MG63 (cell line): Measurements from ENCODE around the gene GALNT10. TPM values are rescaled to one million over a fixed set of nuclear protein-coding genes. Genes with fewer than 3 reads are reported as not detected.

Source experiments
- DNase-seq: peaks from one replicate; pipeline ENCODE4 v3.0.0-alpha.2; 2020
- H3K27me3 ChIP-seq: fragments of 250-450 bp; sonication (Bioruptor Pico); 2 replicates; pipeline ENCODE4 v1.5.1; 2020; ENCODE audit warnings: mild to moderate bottlenecking, moderate library complexity
- H3K36me3 ChIP-seq: fragments of 250-450 bp; sonication (Bioruptor Pico); 2 replicates; pipeline ENCODE4 v1.5.1; 2020; ENCODE audit warnings: mild to moderate bottlenecking, moderate library complexity
- H3K4me3 ChIP-seq: fragments of 250-450 bp; sonication (Bioruptor Pico); 2 replicates; pipeline ENCODE4 v1.5.1; 2020; ENCODE audit warnings: mild to moderate bottlenecking, moderate library complexity
- H3K9me3 ChIP-seq: fragments of 250-450 bp; sonication (Bioruptor Pico); 2 replicates; pipeline ENCODE4 v1.5.1; 2020; ENCODE audit warnings: mild to moderate bottlenecking, moderate library complexity
- total RNA-seq: library from RNA; depleted of rRNA; stranded (reverse); fragments of >200 nt; shearing (Covaris generic); gene quantifications from 2 replicates; pipeline ENCODE4 v1.2.3, GENCODE V29; 2014; ENCODE audit warnings: low replicate concordance

Gene GALNT10
- total RNA-seq, 1 experiment from 2014 or later: 26.3 TPM

GRCh38 chr5:154411338-154411737, 220.8 kb downstream of the GALNT10 start:
- no peak for DNase-seq
- Histone ChIP-seq H3K27me3 (no peaks in the 10 kb centered on the region), H3K4me3 (no peak overlapping the region), H3K36me3 (peaks cover 5% of the 10 kb centered on the region; the same call in 1 of the 2 replicates), H3K9me3 (no peaks in the 10 kb centered on the region)

- no peaks in the 10 kb centered on the region for H3K9me3 ChIP-seq
- peaks cover 8% of the 10 kb centered on the region for H3K36me3 ChIP-seq
- H3K27me3 ChIP-seq: no peaks in the 10 kb centered on the region
- H3K4me3 ChIP-seq: no peak overlapping the region
- no peak for DNase-seq
These were observed 221.8 kb downstream of the GALNT10 start for GRCh38 chr5:154412316-154412715.

- Histone ChIP-seq H3K27me3 (no peaks in the 10 kb centered on the region), H3K9me3 (no peaks in the 10 kb centered on the region), H3K4me3 (no peak overlapping the region), H3K36me3 (peaks cover 8% of the 10 kb centered on the region)
- DNase-seq: no peak
These were observed 222.4 kb downstream of the GALNT10 start for GRCh38 chr5:154412925-154413324.

GRCh38 chr5:154415114-154415513, 224.6 kb downstream of the GALNT10 start:
- DNase-seq: no peak
- Histone ChIP-seq H3K27me3 (no peaks in the 10 kb centered on the region), H3K36me3 (peaks cover 12% of the 10 kb centered on the region), H3K4me3 (no peak overlapping the region), H3K9me3 (no peaks in the 10 kb centered on the region)

GRCh38 chr5:154418344-154418820, 227.8 kb downstream of the GALNT10 start:
- Histone ChIP-seq H3K9me3 (peaks cover 6% of the 10 kb centered on the region; the same call in 1 of the 2 replicates), H3K27me3 (no peaks in the 10 kb centered on the region), H3K36me3 (peaks cover 14% of the 10 kb centered on the region), H3K4me3 (no peak overlapping the region)
- no peak for DNase-seq

- Histone ChIP-seq H3K27me3 (no peaks in the 10 kb centered on the region), H3K36me3 (peaks cover 14% of the 10 kb centered on the region), H3K4me3 (no peak overlapping the region), H3K9me3 (peaks cover 7% of the 10 kb centered on the region; the same call in 1 of the 2 replicates)
- DNase-seq: no peak
These were observed 228.7 kb downstream of the GALNT10 start for GRCh38 chr5:154419236-154419635.

- peaks cover 11% of the 10 kb centered on the region for H3K36me3 ChIP-seq
- no peaks in the 10 kb centered on the region for H3K27me3 ChIP-seq
- DNase-seq: no peak
- peaks cover 7% of the 10 kb centered on the region; the same call in 1 of the 2 replicates for H3K9me3 ChIP-seq
- H3K4me3 ChIP-seq: no peak overlapping the region
These were observed 231.3 kb downstream of the GALNT10 start for GRCh38 chr5:154421868-154422267.

GRCh38 chr5:154422298-154422697, 231.8 kb downstream of the GALNT10 start:
- peaks cover 7% of the 10 kb centered on the region; the same call in 1 of the 2 replicates for H3K9me3 ChIP-seq
- no peak overlapping the region for H3K4me3 ChIP-seq
- peaks cover 10% of the 10 kb centered on the region for H3K36me3 ChIP-seq
- H3K27me3 ChIP-seq: no peaks in the 10 kb centered on the region
- DNase-seq: no peak

GRCh38 chr5:154428208-154428607, 237.7 kb downstream of the GALNT10 start:
- no peak for DNase-seq
- Histone ChIP-seq H3K27me3 (no peaks in the 10 kb centered on the region), H3K36me3 (peaks cover 5% of the 10 kb centered on the region; the same call in 1 of the 2 replicates), H3K9me3 (peaks cover 4% of the 10 kb centered on the region; the same call in 1 of the 2 replicates), H3K4me3 (no peak overlapping the region)

- no peak overlapping the region for H3K4me3 ChIP-seq
- no peaks in the 10 kb centered on the region for H3K27me3 ChIP-seq
- H3K9me3 ChIP-seq: no peaks in the 10 kb centered on the region
- no peak for DNase-seq
- H3K36me3 ChIP-seq: peaks cover 5% of the 10 kb centered on the region; the same call in 1 of the 2 replicates
These were observed 238.8 kb downstream of the GALNT10 start for GRCh38 chr5:154429341-154429740.

- DNase-seq: no peak
- Histone ChIP-seq H3K9me3 (no peaks in the 10 kb centered on the region), H3K36me3 (peaks cover 7% of the 10 kb centered on the region; the same call in 1 of the 2 replicates), H3K4me3 (no peak overlapping the region), H3K27me3 (no peaks in the 10 kb centered on the region)
These were observed 239.9 kb downstream of the GALNT10 start for GRCh38 chr5:154430466-154430865.

GRCh38 chr5:154430961-154431630, 240.6 kb downstream of the GALNT10 start:
- no peak for DNase-seq
- peaks cover 12% of the 10 kb centered on the region for H3K36me3 ChIP-seq
- no peaks in the 10 kb centered on the region for H3K9me3 ChIP-seq
- H3K4me3 ChIP-seq: no peak overlapping the region
- no peaks in the 10 kb centered on the region for H3K27me3 ChIP-seq

GRCh38 chr5:154435226-154435625, 244.7 kb downstream of the GALNT10 start:
- H3K27me3 ChIP-seq: no peaks in the 10 kb centered on the region
- H3K4me3 ChIP-seq: no peak overlapping the region
- no peaks in the 10 kb centered on the region for H3K9me3 ChIP-seq
- DNase-seq: no peak
- H3K36me3 ChIP-seq: peaks cover 32% of the 10 kb centered on the region

- Histone ChIP-seq H3K9me3 (no peaks in the 10 kb centered on the region), H3K4me3 (no peak overlapping the region), H3K36me3 (peaks cover 42% of the 10 kb centered on the region), H3K27me3 (no peaks in the 10 kb centered on the region)
- DNase-seq: peak; percentile 30
These were observed 246.9 kb downstream of the GALNT10 start for GRCh38 chr5:154437281-154437965.

GRCh38 chr5:154440540-154440939, 250.0 kb downstream of the GALNT10 start:
- H3K36me3 ChIP-seq: peaks cover 40% of the 10 kb centered on the region
- no peak overlapping the region for H3K4me3 ChIP-seq
- no peaks in the 10 kb centered on the region for H3K9me3 ChIP-seq
- DNase-seq: no peak
- no peaks in the 10 kb centered on the region for H3K27me3 ChIP-seq

GRCh38 chr5:154442801-154443200, 252.3 kb downstream of the GALNT10 start:
- Histone ChIP-seq H3K27me3 (no peaks in the 10 kb centered on the region), H3K4me3 (no peak overlapping the region), H3K9me3 (no peaks in the 10 kb centered on the region), H3K36me3 (peaks cover 29% of the 10 kb centered on the region)
- DNase-seq: no peak

- no peak for DNase-seq
- Histone ChIP-seq H3K4me3 (peak overlapping the region; percentile 99), H3K36me3 (peaks cover 20% of the 10 kb centered on the region), H3K9me3 (no peaks in the 10 kb centered on the region), H3K27me3 (no peaks in the 10 kb centered on the region)
These were observed 254.3 kb downstream of the GALNT10 start for GRCh38 chr5:154444556-154445421.
